MM.1S (cell line): ENCODE measurements around the gene CACNA1C.
A peak's percentile ranks its signal among the peaks of the same experiment; 100 is the strongest.

Source experiments
- DNase-seq: peaks from one replicate; pipeline ENCODE4 v3.0.0-alpha.2; 2015
- H2AFZ ChIP-seq: fragments of 300-600 bp; sonication (generic); 2 replicates; pipeline ENCODE4 v1.6.0; 2016; ENCODE audit warnings: antibody characterized with exemption, low read length
- H3F3A ChIP-seq: fragments of 300-600 bp; sonication (generic); 2 replicates; pipeline ENCODE4 v1.6.1; 2016; ENCODE audit warnings: mild to moderate bottlenecking, antibody characterized with exemption, low read length, moderate library complexity, mixed read lengths; ENCODE audit not compliant: insufficient read depth
- H3K27ac ChIP-seq: fragments of 300-600 bp; sonication (generic); 2 replicates; pipeline ENCODE4 v1.5.1; 2016; ENCODE audit warnings: mild to moderate bottlenecking, low read length
- H3K27me3 ChIP-seq: fragments of 300-600 bp; sonication (generic); replicated peaks from 2 replicates; pipeline ENCODE4 v1.6.0; 2016; ENCODE audit warnings: low read length; ENCODE audit not compliant: insufficient read depth
- H3K36me3 ChIP-seq: fragments of 300-600 bp; sonication (generic); replicated peaks from 2 replicates; pipeline ENCODE4 v1.6.1; 2016; ENCODE audit warnings: mild to moderate bottlenecking, low read length, mixed read lengths; ENCODE audit not compliant: insufficient read depth
- H3K4me1 ChIP-seq: fragments of 300-600 bp; sonication (generic); 2 replicates; pipeline ENCODE4 v1.6.1; 2016; ENCODE audit warnings: low read length, mixed read lengths
- H3K4me2 ChIP-seq: fragments of 300-600 bp; sonication (generic); 2 replicates; pipeline ENCODE4 v1.6.0; 2016; ENCODE audit warnings: low read depth, low read length
- H3K4me3 ChIP-seq: fragments of 300-600 bp; sonication (generic); 2 replicates; pipeline ENCODE4 v1.5.1; 2016; ENCODE audit warnings: low read length, mixed read lengths
- H3K79me2 ChIP-seq: fragments of 300-600 bp; sonication (generic); 2 replicates; pipeline ENCODE4 v1.6.1; 2016; ENCODE audit warnings: mixed run types, low read length, mixed read lengths
- H3K9ac ChIP-seq: fragments of 300-600 bp; sonication (generic); 2 replicates; pipeline ENCODE4 v1.6.1; 2016; ENCODE audit warnings: low read length, mixed read lengths
- H3K9me2 ChIP-seq: fragments of 300-600 bp; sonication (generic); replicated peaks from 2 replicates; pipeline ENCODE4 v1.6.1; 2016; ENCODE audit warnings: mild to moderate bottlenecking, low read length, mixed read lengths; ENCODE audit not compliant: insufficient read depth
- H3K9me3 ChIP-seq: fragments of 300-600 bp; sonication (generic); replicated peaks from 2 replicates; pipeline ENCODE4 v1.6.1; 2016; ENCODE audit warnings: mild to moderate bottlenecking, low read length, mixed read lengths; ENCODE audit not compliant: insufficient read depth
- H4K20me1 ChIP-seq: fragments of 300-600 bp; sonication (generic); 2 replicates; pipeline ENCODE4 v1.6.1; 2016; ENCODE audit warnings: mild to moderate bottlenecking, low read length, moderate library complexity, mixed read lengths; ENCODE audit not compliant: insufficient read depth
- CTCF ChIP-seq: fragments of 300-600 bp; sonication (generic); IDR thresholded peaks from 2 replicates; pipeline ENCODE4 v1.5.1; 2016; ENCODE audit warnings: antibody characterized with exemption, low read length, mixed read lengths
- EZH2 ChIP-seq: fragments of 300-600 bp; sonication (generic); optimal IDR thresholded peaks from 2 replicates; pipeline ENCODE3; 2017; ENCODE audit warnings: low read depth, mild to moderate bottlenecking, antibody characterized with exemption, low read length, mixed read lengths
- EZH2phosphoT487 ChIP-seq: fragments of 300-600 bp; sonication (generic); IDR thresholded peaks from 2 replicates; pipeline ENCODE4 v1.6.1; 2018; ENCODE audit warnings: antibody characterized with exemption, low read length

CACNA1C gene

GRCh38 chr12:2691006-2691344 lies 638.2 kb downstream of the CACNA1C start:
- Histone ChIP-seq H3K79me2 (no peaks in the 10 kb centered on the region), H3K4me3 (peak overlapping the region; percentile 62), H3K36me3 (no peaks in the 10 kb centered on the region), H3K9ac (peak overlapping the region; percentile 91), H4K20me1 (no peaks in the 10 kb centered on the region), H3F3A (peaks cover 9% of the 10 kb centered on the region; the same call in 1 of the 2 replicates), H3K27ac (peak overlapping the region; percentile 82), H2AFZ (peak overlapping the region; percentile 94), H3K27me3 (no peaks in the 10 kb centered on the region), H3K4me1 (no peaks in the 10 kb centered on the region), H3K9me3 (no peaks in the 10 kb centered on the region), H3K9me2 (no peaks in the 10 kb centered on the region), H3K4me2 (peak overlapping the region; percentile 94)
- DNase-seq = peak; percentile 68
- TF ChIP-seq CTCF (peak; percentile 42), EZH2phosphoT487 (no peak)

- Histone ChIP-seq H4K20me1 (no peaks in the 10 kb centered on the region), H3K27ac (peak overlapping the region; percentile 82), H3K4me1 (no peaks in the 10 kb centered on the region), H3K9me2 (no peaks in the 10 kb centered on the region), H2AFZ (peak overlapping the region; percentile 94), H3K79me2 (no peaks in the 10 kb centered on the region), H3K4me3 (peak overlapping the region; percentile 62), H3K4me2 (peak overlapping the region; percentile 94), H3F3A (peaks cover 9% of the 10 kb centered on the region; the same call in 1 of the 2 replicates), H3K27me3 (no peaks in the 10 kb centered on the region), H3K36me3 (no peaks in the 10 kb centered on the region), H3K9ac (peak overlapping the region; percentile 91), H3K9me3 (no peaks in the 10 kb centered on the region)
- peak; percentile 85 for DNase-seq
- TF ChIP-seq EZH2phosphoT487 = no peak
- no peak for TF ChIP-seq EZH2
- TF ChIP-seq CTCF = no peak
Measured at GRCh38 chr12:2691345-2692071, 638.7 kb downstream of the CACNA1C start.

GRCh38 chr12:2692080-2692479 lies 639.3 kb downstream of the CACNA1C start:
- no peaks in the 10 kb centered on the region for H3K9me2 ChIP-seq
- TF ChIP-seq EZH2 (no peak), CTCF (no peak)
- H3K36me3 ChIP-seq = no peaks in the 10 kb centered on the region
- H3K4me1 ChIP-seq = no peaks in the 10 kb centered on the region
- peaks cover 9% of the 10 kb centered on the region; the same call in 1 of the 2 replicates for H3F3A ChIP-seq
- DNase-seq = peak; percentile 47
- H2AFZ ChIP-seq = peak overlapping the region; percentile 59
- H3K9ac ChIP-seq = peak overlapping the region; percentile 91
- peak overlapping the region; percentile 62 for H3K4me3 ChIP-seq
- H3K27me3 ChIP-seq = no peaks in the 10 kb centered on the region
- peak overlapping the region; percentile 82; the same call in 1 of the 2 replicates for H3K27ac ChIP-seq
- H3K79me2 ChIP-seq = no peaks in the 10 kb centered on the region
- H4K20me1 ChIP-seq = no peaks in the 10 kb centered on the region
- H3K4me2 ChIP-seq = peak overlapping the region; percentile 94
- H3K9me3 ChIP-seq = no peaks in the 10 kb centered on the region
